GM23248 (cell line): ENCODE measurements around the gene SLC1A3. TPM values are rescaled to one million over a fixed set of nuclear protein-coding genes. Genes with fewer than 3 reads are reported as not detected.

Source experiments
- DNase-seq: peaks from one replicate; pipeline ENCODE4 v3.0.0-alpha.2; 2015
- H2AFZ ChIP-seq: fragments of 200-600 bp; sonication (generic); 2 replicates; pipeline ENCODE4 v1.6.1; 2016; ENCODE audit warnings: antibody characterized with exemption
- H3F3A ChIP-seq: fragments of 200-600 bp; sonication (generic); 2 replicates; pipeline ENCODE4 v1.6.1; 2016; ENCODE audit warnings: mild to moderate bottlenecking, antibody characterized with exemption, mixed run types; ENCODE audit not compliant: insufficient read depth
- H3K27ac ChIP-seq: fragments of 200-600 bp; sonication (generic); 2 replicates; pipeline ENCODE4 v1.5.1; 2016; ENCODE audit warnings: mild to moderate bottlenecking
- H3K27me3 ChIP-seq: fragments of 200-600 bp; sonication (generic); replicated peaks from 2 replicates; pipeline ENCODE4 v1.6.1; 2016; ENCODE audit warnings: mild to moderate bottlenecking; ENCODE audit not compliant: insufficient read depth
- H3K36me3 ChIP-seq: fragments of 200-600 bp; sonication (generic); 2 replicates; pipeline ENCODE4 v1.6.1; 2016; ENCODE audit warnings: low read depth, mild to moderate bottlenecking
- H3K4me1 ChIP-seq: fragments of 200-600 bp; sonication (generic); 2 replicates; pipeline ENCODE4 v1.6.1; 2016; ENCODE audit warnings: mild to moderate bottlenecking; ENCODE audit not compliant: insufficient read depth
- H3K4me2 ChIP-seq: fragments of 200-600 bp; sonication (generic); one replicate; pipeline ENCODE4 v1.6.1; 2016; ENCODE audit warnings: mild to moderate bottlenecking; ENCODE audit not compliant: unreplicated experiment
- H3K4me3 ChIP-seq: fragments of 200-600 bp; sonication (generic); 2 replicates; pipeline ENCODE4 v1.5.1; 2016; ENCODE audit warnings: mild to moderate bottlenecking
- H3K79me2 ChIP-seq: fragments of 200-600 bp; sonication (generic); 2 replicates; pipeline ENCODE4 v1.6.1; 2016; ENCODE audit warnings: mild to moderate bottlenecking; ENCODE audit not compliant: insufficient read depth
- H3K9ac ChIP-seq: fragments of 200-600 bp; sonication (generic); 2 replicates; pipeline ENCODE4 v1.6.1; 2016; ENCODE audit warnings: mild to moderate bottlenecking
- H3K9me2 ChIP-seq: fragments of 200-600 bp; sonication (generic); 2 replicates; pipeline ENCODE4 v1.6.1; 2016; ENCODE audit warnings: mixed run types, mild to moderate bottlenecking, moderate library complexity; ENCODE audit not compliant: insufficient read depth
- H3K9me3 ChIP-seq: fragments of 200-600 bp; sonication (generic); one replicate; pipeline ENCODE4 v1.6.1; 2017; ENCODE audit warnings: low read depth
- H4K20me1 ChIP-seq: fragments of 200-600 bp; sonication (generic); 2 replicates; pipeline ENCODE4 v1.6.0; 2016; ENCODE audit not compliant: insufficient read depth
- EZH2 ChIP-seq: fragments of 200-600 bp; sonication (generic); IDR thresholded peaks from 2 replicates; pipeline ENCODE4 v1.6.1; 2018; ENCODE audit warnings: antibody characterized with exemption, mild to moderate bottlenecking; ENCODE audit not compliant: insufficient read depth, poor library complexity, severe bottlenecking
- EZH2phosphoT487 ChIP-seq: fragments of 200-600 bp; sonication (generic); IDR thresholded peaks from 2 replicates; pipeline ENCODE4 v1.6.1; 2018; ENCODE audit warnings: antibody characterized with exemption, moderate library complexity, mild to moderate bottlenecking, low read depth; ENCODE audit not compliant: insufficient read depth
- WGBS, 2 experiments: methylation state at CpG; one replicate each; pipeline ENCODE4 v1.1.6; 2015 to 2017; ENCODE audit warnings: low lambda C conversion rate in 2 of 2, low coverage in 1 of 2; ENCODE audit errors: missing lambda C conversion rate in 2 of 2; 5-methylcytosine and 5-hydroxymethylcytosine counted together
- in situ Hi-C: fragments of 300-500 bp; cut with MboI; formaldehyde crosslinking; loops from 2 replicates; pipeline ENCODE4 v1.15.0; 2020
- polyA plus RNA-seq: library from polyadenylated mRNA; unstranded; fragments of >200 nt; fragmentation: Nextera tagmentation; extraction: Ambion mirVana; gene quantifications from 2 replicates; pipeline ENCODE4 v1.2.1, GENCODE V29; 2016
- total RNA-seq: library from RNA; depleted of rRNA; stranded (reverse); fragments of >200 nt; shearing (Covaris generic); gene quantifications from 2 replicates; pipeline ENCODE4 v1.2.3, GENCODE V29; 2014

SLC1A3 gene
- total and polyA plus RNA-seq, 2 experiments from 2014 or later: 1.7 to 2.5 TPM

- H3K9me2 ChIP-seq: no peaks in the 10 kb centered on the region
- peak overlapping the region; percentile 60 for H3K4me3 ChIP-seq
- peaks cover 36% of the 10 kb centered on the region for H3K4me1 ChIP-seq
- no peaks in the 10 kb centered on the region for H3K27me3 ChIP-seq
- in situ Hi-C loops: loop anchor here (5.0 to 25.0 kb wide), 3 partner anchors 188 to 431 kb away; no protein-coding TSS in a partner anchor
- peak; percentile 86 for DNase-seq
- TF ChIP-seq EZH2: no peak
- TF ChIP-seq EZH2phosphoT487: no peak
- peaks cover 24% of the 10 kb centered on the region for H3F3A ChIP-seq
- no peaks in the 10 kb centered on the region for H4K20me1 ChIP-seq
- WGBS, 2 experiments: 18 to 19% methylated on average over 44 of the region's 44 CpGs
- no peaks in the 10 kb centered on the region for H3K36me3 ChIP-seq
- H3K27ac ChIP-seq: no peak overlapping the region
- H3K79me2 ChIP-seq: no peaks in the 10 kb centered on the region
- H2AFZ ChIP-seq: peak overlapping the region; percentile 80
- H3K9ac ChIP-seq: peak overlapping the region; percentile 20; the same call in 1 of the 2 replicates
- H3K4me2 ChIP-seq: peak overlapping the region; percentile 65
- no peaks in the 10 kb centered on the region for H3K9me3 ChIP-seq
Observed at GRCh38 chr5:36692791-36693763, 86.7 kb downstream of the SLC1A3 start.

- Histone ChIP-seq H4K20me1 (no peaks in the 10 kb centered on the region), H3K4me1 (peaks cover 32% of the 10 kb centered on the region), H3K4me3 (no peak overlapping the region), H3F3A (peaks cover 24% of the 10 kb centered on the region), H3K4me2 (no peak overlapping the region), H3K9me3 (no peaks in the 10 kb centered on the region), H3K27ac (no peak overlapping the region), H3K36me3 (no peaks in the 10 kb centered on the region), H3K9ac (no peak overlapping the region), H3K27me3 (no peaks in the 10 kb centered on the region), H2AFZ (no peak overlapping the region), H3K79me2 (no peaks in the 10 kb centered on the region), H3K9me2 (no peaks in the 10 kb centered on the region)
- TF ChIP-seq EZH2phosphoT487 (no peak), EZH2 (no peak)
- no peak for DNase-seq
- in situ Hi-C loops: loop anchor here (5.0 to 25.0 kb wide), 3 partner anchors 190 to 432 kb away; no protein-coding TSS in a partner anchor
- 82 to 86% methylated on average over 5 of the region's 5 CpGs for WGBS, 2 experiments
Observed at GRCh38 chr5:36694351-36694750, 87.9 kb downstream of the SLC1A3 start.

- no peak overlapping the region for H3K4me2 ChIP-seq
- WGBS, 2 experiments: 14 to 17% methylated on average over 7 of the region's 7 CpGs
- no peak overlapping the region for H3K27ac ChIP-seq
- H3K27me3 ChIP-seq: peaks cover 6% of the 10 kb centered on the region; the same call in 1 of the 2 replicates
- no peak overlapping the region for H3K9ac ChIP-seq
- TF ChIP-seq EZH2: no peak
- TF ChIP-seq EZH2phosphoT487: no peak
- H3K4me3 ChIP-seq: no peak overlapping the region
- peaks cover 16% of the 10 kb centered on the region for H3F3A ChIP-seq
- peak; percentile 79 for DNase-seq
- H3K4me1 ChIP-seq: peaks cover 19% of the 10 kb centered on the region
- no peaks in the 10 kb centered on the region for H3K9me2 ChIP-seq
- in situ Hi-C loops: loop anchor here (10.0 to 25.0 kb wide), 2 partner anchors 191 to 434 kb away; no protein-coding TSS in a partner anchor
- H4K20me1 ChIP-seq: no peaks in the 10 kb centered on the region
- H3K79me2 ChIP-seq: no peaks in the 10 kb centered on the region
- H2AFZ ChIP-seq: no peak overlapping the region
- H3K9me3 ChIP-seq: no peaks in the 10 kb centered on the region
- H3K36me3 ChIP-seq: no peaks in the 10 kb centered on the region
Observed at GRCh38 chr5:36696059-36696673, 89.8 kb downstream of the SLC1A3 start.

GRCh38 chr5:36698031-36698430 is 91.6 kb downstream of the SLC1A3 start:
- H3K4me3 ChIP-seq: no peak overlapping the region
- no peak overlapping the region for H2AFZ ChIP-seq
- H3K27me3 ChIP-seq: peaks cover 21% of the 10 kb centered on the region; the same call in 1 of the 2 replicates
- H3K27ac ChIP-seq: no peak overlapping the region
- H3K79me2 ChIP-seq: no peaks in the 10 kb centered on the region
- H3K9me3 ChIP-seq: no peaks in the 10 kb centered on the region
- H3K9me2 ChIP-seq: no peaks in the 10 kb centered on the region
- WGBS, 2 experiments: 91 to 98% methylated on average over 2 of the region's 2 CpGs
- in situ Hi-C loops: loop anchor here (10.0 to 25.0 kb wide), 2 partner anchors 193 to 436 kb away; no protein-coding TSS in a partner anchor
- H3K4me2 ChIP-seq: no peak overlapping the region
- H3F3A ChIP-seq: no peaks in the 10 kb centered on the region
- DNase-seq: no peak
- H4K20me1 ChIP-seq: no peaks in the 10 kb centered on the region
- no peaks in the 10 kb centered on the region for H3K36me3 ChIP-seq
- no peak overlapping the region for H3K9ac ChIP-seq
- TF ChIP-seq EZH2phosphoT487 (no peak), EZH2 (no peak)
- 0 out of 2 replicates have a peak, but pooled peaks cover under 1% of the 10 kb centered on the region for H3K4me1 ChIP-seq
